ENCODE results near the gene KPNA6. TPM values are rescaled to one million over a fixed set of nuclear protein-coding genes. Genes with fewer than 3 reads are reported as not detected.

Gene KPNA6
- total RNA-seq, 1 experiment from 2014 or later: 114 TPM

- Histone ChIP-seq H3K4ac (ENCODE audit: low read depth, low read length) (no peak overlapping the region), H3K23me2 (ENCODE audit: insufficient read length, low read depth, low read length, poor library complexity, severe bottlenecking) (no peaks in the 10 kb centered on the region), H3K18ac (ENCODE audit: insufficient read length, low read depth, low read length) (no peak overlapping the region), H3K4me1 (ENCODE audit: insufficient read depth, low read length) (no peaks in the 10 kb centered on the region), H2BK120ac (ENCODE audit: low read depth, low read length, poor library complexity, severe bottlenecking) (no peak overlapping the region), H3K27ac (ENCODE audit: insufficient read length, low read depth, low read length) (no peak overlapping the region), H2BK12ac (ENCODE audit: insufficient read length, low read depth, low read length) (no peak overlapping the region), H2BK5ac (ENCODE audit: insufficient read length, low read length) (no peak overlapping the region), H3K9ac (ENCODE audit: extremely low read depth, insufficient read length, low read length) (no peak overlapping the region), H3K4me2 (ENCODE audit: insufficient read depth, insufficient read length, low read length) (no peak overlapping the region), H2AK5ac (ENCODE audit: insufficient read length, low read length) (no peak overlapping the region), H2BK15ac (ENCODE audit: low read depth, low read length) (no peak overlapping the region), H4K91ac (ENCODE audit: insufficient read length, low read depth, low read length) (no peak overlapping the region), H4K8ac (replicated peaks; ENCODE audit: insufficient read length, low read depth, low read length) (no peak overlapping the region), H4K20me1 (ENCODE audit: control insufficient read depth, insufficient read depth, insufficient read length) (no peaks in the 10 kb centered on the region), H2BK20ac (ENCODE audit: low read depth, low read length, poor library complexity, severe bottlenecking) (no peak overlapping the region), H3K79me1 (ENCODE audit: insufficient read depth, low read depth, low read length, poor library complexity, severe bottlenecking) (no peaks in the 10 kb centered on the region), H3K79me2 (ENCODE audit: insufficient read depth, low read length) (no peaks in the 10 kb centered on the region), H3K14ac (ENCODE audit: insufficient read depth, low read length) (no peak overlapping the region; the same call in 1 of the 2 replicates), H3K23ac (ENCODE audit: insufficient read length, low read depth, low read length) (no peak overlapping the region), H3K56ac (ENCODE audit: insufficient read length, low read depth, low read length) (no peak overlapping the region), H3K27me3 (ENCODE audit: insufficient read depth, low read length) (no peaks in the 10 kb centered on the region), H3T11ph (ENCODE audit: low read length) (no peak overlapping the region), H4K5ac (ENCODE audit: insufficient read length, low read depth, low read length) (no peak overlapping the region), H2AFZ (ENCODE audit: low read length) (no peak overlapping the region), H3K9me3 (ENCODE audit: control insufficient read depth, low read depth, low read length) (no peaks in the 10 kb centered on the region)
- H3K4me1 Mint-ChIP-seq: no peaks in the 10 kb centered on the region
- no peaks in the 10 kb centered on the region for H3K9me3 Mint-ChIP-seq
- H3K27ac Mint-ChIP-seq: peak overlapping the region in 1 of 3 experiments; percentile 39; a peak in 1 of 7 replicates
- no peak for DNase-seq
- TF ChIP-seq CTCF (conservative IDR thresholded peaks at IDR 0.05): no peak
- H3K36me3 Mint-ChIP-seq (ENCODE audit: insufficient read depth in 1 of 3, low read depth in 3 of 3): peaks cover 30 to 56% (median 52%) of the 10 kb centered on the region in 3 experiments; a peak in 6 of 7 replicates
- no peak overlapping the region for H3K4me3 Mint-ChIP-seq
- H3K27me3 Mint-ChIP-seq (ENCODE audit: low read depth): no peaks in the 10 kb centered on the region; the same call in 1 of the 2 replicates
- no CpG with 5 or more reads among the region's 15 CpGs for WGBS (ENCODE audit: extremely low coverage, insufficient read length, low lambda C conversion rate)
Observed at GRCh38 chr1:32091591-32091990, 16.3 kb upstream of the KPNA6 start.

All from H9 (cell line).